Stimulated activated naive CD4-positive, alpha-beta T cell treated with Interleukin-2 at 50 U/mL for 16 hours (primary cell): ENCODE data around the gene DNAH2.

Source experiments
- DNase-seq: peaks from one replicate; lab custom pipeline; 2025; lab: John Stamatoyannopoulos, UW

DNAH2 gene

DNA sequence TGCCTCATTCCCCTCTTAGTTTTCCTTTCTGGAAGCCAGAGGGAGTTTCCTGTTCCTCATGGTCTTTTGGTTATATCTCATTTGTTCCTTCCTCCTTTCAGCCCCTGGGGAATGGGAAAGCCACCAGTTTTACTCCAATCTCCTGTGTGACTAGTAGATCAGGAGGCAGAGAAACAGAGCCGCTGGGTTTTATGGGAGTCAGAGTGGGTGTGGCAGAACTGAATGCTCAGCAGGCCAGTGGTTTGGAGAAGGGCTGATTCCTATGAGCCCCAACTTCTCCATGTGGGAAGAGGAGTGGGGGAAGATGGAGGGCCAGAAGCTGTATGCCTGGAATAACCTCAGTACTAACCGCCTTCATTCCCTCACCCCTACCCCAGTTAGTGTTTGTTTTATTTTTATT lies 4.1 kb downstream of the DNAH2 start:
- DNase-seq: no peak

DNA sequence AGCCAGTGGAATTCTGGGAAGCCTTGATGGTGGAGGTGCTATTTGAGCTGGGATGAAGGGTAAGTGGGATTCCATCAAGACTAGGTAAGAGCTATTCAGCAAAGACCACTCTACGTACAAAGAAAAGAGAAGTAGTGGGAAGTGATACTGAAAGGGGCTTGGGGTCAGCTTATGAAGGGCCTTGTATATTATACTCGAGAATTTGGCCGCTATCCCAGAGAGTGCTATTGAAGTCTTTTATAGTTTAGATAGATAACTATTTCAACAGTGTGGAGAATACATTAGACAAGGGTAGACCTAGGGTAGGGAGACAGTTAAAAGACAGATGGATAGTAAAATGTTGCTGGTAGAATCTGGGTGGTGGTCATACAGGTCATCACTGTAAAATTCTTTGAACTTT lies 10.3 kb downstream of the DNAH2 start:
- no peak for DNase-seq

DNA sequence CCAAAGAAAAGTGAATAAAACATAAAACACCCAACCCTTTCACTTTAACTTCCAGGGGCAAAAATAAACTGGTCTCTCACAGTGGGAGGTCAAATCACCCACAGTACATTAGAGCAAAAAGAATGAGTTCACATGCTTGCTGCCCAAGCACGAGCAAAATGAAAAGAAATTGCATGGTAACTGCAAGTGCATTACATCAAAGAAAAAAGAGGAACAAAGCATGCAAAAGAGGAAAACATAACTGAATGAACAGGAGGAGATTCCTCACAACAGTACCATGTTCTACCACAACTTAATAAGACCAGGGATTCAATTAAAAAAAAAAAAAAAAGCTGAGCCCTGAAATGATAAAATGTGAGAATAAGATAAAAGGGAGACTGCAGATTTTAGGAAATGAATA lies 12.3 kb downstream of the DNAH2 start:
- no peak for DNase-seq

DNA sequence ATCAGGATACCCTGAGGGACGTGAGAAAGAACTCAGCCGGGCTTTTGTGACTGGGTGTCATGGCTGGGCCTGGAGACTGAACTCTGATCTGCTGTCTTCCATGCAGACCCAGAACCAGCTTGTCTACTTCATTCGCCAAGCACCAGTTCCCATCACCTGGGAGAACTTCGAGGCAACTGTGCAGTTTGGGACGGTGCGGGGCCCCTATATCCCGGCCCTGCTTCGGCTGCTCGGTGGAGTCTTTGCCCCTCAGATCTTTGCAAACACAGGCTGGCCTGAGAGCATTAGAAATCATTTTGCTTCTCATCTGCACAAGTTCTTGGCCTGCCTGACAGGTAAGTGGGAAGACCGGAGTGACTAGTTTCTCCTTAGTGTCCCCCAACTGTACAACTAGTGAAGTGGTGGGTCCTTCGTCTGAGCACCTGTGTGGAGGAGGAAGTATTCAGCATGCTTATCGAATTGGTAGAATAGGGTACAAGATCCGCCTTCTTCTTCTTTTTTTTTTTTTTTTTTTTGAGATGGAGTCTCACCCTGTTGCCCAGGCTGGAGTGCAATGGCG lies 15.5 kb downstream of the DNAH2 start:
- DNase-seq: no peak

DNA sequence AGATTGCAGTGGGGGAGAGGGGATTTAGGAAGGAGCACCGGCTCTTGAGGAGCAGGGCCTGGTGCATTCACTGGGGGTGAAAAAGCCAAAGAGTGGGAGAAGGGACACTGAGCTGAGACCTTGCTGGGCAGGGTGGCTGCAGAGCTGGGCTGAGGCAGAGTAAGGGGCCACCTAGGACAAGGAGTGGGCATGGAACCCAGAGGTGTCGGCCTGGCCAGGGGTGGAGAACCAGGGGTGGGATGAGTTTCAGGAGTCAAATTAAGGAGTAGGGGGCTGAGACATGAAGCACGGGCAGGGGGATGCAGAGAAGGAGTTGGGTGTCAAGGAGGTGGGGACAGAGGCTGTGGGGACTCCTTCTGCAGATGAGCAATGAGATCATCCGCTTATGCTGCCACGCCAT lies 20.1 kb downstream of the DNAH2 start:
- no peak for DNase-seq

DNA sequence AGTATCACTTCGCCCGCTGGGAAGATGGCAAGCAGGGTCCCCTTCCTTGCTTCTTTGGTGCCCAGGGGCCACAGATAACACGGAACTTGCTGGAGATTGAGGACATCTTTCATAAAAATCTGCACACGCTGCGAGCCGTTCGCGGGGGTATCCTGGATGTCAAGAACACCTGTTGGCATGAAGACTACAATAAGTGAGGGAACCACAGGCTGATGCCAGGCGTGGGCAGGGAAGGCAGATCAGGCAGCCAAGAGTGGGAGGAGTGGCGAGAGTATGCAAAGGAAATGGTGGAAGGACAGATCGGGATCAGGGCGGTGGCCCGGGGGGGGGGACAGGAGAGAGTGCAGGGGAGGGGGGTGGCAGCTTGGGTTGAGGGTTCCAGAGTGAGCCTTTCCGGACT lies 22.2 kb downstream of the DNAH2 start:
- DNase-seq: no peak

DNA sequence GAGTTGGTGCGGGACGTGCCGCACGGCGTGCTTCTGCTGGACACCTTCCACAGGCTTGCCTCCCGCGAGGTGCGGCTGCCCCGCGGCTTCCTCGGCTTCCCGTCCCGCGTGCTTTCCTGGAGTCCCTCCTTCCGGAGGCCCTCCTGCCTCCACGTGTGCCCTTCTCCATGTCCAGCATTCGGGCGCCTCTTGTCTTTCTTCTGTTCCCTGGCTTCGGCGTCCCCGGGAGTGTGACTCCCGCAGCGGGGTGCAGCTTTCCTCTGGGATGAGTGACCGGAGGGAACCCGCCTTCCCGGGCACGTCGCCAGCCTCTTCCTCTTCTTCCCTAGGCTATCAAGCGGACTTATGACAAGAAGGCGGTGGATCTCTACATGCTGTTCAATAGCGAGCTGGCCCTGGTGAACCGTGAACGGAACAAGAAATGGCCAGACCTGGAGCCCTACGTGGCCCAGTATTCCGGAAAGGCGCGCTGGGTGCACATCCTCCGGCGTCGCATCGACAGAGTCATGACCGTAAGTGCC lies 23.0 kb downstream of the DNAH2 start:
- no peak for DNase-seq

DNA sequence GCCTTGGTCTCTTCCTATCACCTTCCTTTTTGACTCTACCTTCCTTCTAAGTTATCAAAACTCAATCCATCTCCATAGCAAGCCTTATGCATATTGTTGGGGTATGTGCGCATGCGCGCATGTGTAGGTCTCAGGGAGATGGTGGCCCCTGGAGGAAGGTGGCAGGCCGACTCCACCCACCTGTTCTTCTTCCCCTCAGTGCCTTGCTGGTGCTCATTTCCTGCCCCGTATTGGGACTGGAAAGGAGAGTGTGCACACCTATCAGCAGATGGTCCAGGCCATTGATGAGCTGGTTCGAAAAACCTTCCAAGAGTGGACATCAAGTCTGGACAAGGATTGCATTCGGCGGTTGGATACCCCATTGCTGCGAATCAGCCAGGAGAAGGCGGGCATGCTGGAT lies 25.2 kb downstream of the DNAH2 start:
- DNase-seq: no peak

DNA sequence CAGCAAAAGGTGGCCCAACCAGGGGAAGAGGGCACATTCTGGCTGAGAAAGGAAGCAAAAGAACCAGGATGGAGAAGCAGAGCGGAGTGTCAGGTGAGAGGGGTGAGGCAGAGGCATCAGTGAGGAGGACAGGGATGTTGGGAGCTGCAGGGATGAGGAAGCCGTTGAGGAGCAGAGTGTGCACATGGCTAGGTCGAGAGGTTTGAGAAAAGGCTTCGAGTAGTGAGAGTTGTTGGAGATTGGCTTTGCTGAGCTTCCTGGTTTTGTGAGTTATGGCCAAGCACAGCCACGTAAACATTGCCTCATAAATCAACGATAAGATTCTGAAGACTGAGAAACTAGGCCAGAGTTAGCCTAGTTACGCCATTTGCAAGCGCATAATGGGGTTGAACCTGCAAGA lies 26.9 kb downstream of the DNAH2 start:
- DNase-seq: no peak

DNA sequence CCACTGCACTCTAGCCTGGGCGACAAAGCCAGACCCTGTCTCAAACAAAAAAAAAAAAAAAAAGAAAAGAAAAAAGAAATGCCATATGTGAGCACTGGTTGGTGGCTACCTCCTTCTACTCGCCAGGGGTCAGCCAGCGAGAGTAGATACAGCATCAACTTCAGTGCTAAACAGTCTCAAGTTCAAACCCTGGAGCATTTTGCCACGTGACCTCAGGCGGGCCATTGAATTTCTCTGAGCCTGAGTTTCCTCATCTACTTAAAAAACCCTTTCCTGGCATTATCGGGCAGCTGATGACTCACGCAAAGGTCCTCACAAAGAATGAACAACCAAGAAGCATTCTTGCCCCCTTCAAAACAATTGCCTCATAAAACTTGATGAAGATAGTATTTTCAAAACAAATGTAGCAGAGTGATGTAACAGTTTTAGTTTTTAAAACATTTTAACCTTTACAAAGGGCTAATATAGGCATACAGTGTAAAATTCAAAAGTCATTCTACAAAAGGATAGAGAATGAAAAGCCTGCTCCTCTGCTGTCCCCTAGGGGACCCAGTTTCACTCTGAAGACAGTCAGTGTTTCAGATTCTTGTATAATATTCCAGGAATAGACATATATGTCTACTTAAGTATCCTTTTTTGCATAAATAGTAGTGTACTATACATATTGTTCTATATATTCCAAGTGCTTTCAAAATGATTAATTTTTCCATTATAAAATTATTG lies 28.4 kb downstream of the DNAH2 start:
- no peak for DNase-seq

DNA sequence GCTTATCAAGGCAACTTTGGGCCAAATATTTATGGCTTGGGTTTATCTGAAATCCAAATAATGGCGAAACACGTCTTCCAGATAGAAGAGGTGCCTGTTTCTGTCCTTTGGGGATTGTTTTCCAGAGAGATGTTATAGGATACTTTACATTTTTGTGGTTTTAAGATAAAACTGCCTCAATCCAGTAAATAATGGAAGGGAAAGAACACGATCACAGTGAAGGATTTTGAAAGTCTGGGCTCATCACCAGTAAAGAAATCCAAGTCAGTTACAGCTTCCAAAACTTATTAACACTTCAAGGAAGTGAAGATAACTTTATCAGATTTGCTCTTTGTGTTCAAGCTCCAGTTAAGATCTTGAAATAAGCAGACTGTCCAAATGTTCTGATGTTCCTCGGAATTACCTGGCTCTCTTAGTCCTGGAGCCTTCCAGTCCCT lies 30.1 kb downstream of the DNAH2 start:
- DNase-seq: no peak

DNA sequence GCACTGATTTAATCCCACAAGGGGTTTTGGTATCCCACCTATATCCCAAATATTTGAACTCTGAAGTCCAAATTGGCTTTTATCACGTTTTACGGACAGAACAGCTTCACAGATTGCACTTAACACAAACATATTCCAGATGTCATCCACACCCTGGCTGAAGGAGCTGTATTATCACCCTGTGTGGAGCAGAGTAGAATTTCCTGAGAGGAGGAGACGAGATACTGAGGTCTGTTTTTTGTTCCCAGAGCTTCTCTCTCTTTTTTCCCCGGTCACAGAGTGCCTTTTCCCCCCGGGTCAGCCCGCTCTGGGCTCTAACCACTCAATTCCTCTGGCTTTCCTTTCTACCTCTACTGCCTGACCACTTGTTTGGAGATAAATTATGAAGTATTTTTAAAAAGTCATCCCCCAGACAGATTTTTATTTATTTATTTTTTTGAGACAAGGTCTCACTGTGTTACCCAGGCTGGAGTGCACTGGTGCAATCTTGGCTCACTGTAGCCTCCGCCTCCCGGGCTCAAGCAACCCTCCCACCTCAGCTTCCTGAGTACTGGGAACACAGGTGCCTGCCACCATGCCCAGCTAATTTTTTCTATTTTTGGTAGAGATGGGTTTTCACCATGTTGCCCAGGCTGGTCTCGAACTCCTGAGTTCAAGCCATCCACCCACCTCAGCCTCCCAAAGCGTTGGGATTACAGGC lies 30.7 kb downstream of the DNAH2 start:
- DNase-seq: no peak

DNA sequence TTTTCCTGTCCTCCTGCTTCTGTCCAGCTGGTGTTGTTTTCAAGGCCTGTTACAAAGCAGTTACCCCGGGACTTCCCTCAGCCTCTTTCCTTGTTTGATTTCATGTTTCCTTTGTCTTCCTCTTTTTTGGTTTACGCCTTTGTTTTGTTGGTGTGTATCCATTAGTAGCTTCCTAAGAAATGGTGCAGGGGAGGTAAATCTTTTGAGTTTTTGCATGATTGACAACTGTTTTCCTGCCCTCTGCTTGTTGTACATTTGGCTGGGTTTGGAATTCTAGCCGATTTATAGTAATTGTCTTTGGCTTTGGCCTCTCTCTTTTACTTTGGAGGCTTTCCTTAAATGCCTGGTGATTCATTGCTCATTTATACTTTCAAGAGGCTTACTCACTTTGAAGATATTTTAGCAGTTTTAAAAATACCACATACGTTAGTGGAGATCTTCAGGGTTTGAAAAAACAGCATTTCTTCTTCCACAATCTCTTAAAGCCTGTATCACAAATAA lies 32.8 kb downstream of the DNAH2 start:
- no peak for DNase-seq

DNA sequence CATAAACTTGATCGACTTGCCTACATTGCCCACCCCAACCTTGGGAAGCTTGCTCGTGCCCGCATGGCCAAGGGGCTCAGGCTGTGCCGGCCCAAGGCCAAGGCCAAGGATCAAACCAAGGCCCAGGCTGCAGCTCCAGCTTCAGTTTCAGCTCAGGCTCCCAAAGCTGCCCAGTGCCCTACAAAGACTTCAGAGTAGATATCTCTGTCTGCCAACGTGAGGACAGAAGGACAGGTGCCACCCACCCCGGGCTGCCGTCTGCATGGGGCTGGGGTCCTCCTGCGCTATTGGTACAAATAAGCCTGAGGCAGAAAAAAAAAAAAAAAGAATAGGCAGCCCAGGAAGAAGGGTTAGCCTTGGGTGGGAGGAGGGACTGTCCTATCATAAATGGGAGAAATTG lies 37.1 kb downstream of the DNAH2 start:
- DNase-seq: no peak

DNA sequence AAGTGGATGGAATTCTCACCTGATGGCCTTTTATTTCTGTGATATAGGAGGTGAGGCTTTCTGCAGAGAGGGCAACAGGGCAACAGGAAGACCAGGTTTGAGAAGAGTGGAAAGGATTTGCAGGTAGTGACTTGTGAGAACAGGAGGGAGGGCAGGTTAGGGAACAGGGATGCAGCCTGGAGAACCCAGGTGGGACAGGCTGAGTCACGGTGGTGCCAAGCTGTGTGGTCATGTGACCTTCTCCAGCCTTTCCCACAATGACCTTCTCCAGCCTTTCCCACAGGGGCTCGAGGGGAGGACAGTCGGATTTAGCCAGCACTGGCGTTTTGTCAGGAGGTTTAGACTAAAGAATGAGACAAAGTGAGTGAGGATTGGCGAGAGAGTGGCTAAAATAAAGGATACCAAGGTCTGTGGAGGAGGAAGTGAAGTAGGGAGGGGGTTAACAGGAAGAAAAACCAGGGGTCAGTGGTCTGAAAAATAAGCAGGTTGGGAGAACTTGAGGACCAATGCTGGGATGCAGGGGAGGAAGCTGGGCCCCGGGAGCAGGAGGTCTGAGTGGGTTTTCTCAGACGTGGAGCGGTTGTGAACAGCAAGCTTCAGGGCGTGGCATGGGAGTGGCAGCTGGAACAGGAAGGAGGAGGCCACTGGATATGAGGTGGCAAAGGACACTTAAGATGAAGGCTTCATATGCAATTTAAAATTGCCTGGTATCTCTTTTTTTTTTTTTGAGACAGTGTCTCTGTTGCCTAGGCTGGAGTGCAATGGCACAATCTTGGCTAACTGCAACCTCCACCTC lies 37.7 kb downstream of the DNAH2 start:
- DNase-seq: no peak

DNA sequence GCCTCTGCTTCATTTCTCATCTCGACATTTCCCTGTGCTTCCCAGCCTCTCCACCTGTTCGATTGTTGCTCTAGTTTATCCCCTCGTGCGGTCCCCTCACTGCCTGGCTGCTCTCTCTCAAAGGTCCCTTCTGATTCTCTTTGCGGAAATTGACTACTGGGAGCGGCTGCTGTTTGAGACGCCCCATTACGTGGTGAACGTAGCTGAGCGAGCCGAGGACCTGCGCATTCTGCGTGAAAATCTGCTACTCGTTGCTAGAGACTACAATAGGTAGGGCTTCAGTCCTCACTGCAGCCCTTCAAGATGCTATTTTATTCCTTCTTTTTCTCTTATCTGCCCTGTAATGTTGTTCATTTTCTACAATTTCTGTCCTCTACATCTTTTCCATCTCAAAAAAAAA lies 39.4 kb downstream of the DNAH2 start:
- DNase-seq: no peak

DNA sequence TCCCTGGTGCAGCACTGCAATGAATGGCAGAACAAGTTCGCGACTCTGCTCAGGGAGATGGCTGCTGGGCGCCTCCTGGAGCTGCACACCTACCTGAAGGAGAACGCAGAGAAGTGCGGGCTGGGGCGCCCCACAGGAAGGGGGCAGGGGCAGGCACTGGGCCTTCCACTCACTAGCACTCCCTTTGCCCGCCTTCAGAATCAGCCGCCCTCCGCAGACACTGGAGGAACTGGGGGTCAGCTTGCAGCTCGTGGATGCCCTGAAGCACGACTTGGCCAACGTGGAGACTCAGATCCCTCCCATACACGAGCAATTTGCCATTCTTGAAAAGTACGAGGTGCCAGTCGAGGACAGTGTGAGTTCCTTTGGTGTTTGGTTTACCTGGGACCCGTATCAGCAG lies 46.4 kb downstream of the DNAH2 start:
- no peak for DNase-seq

DNA sequence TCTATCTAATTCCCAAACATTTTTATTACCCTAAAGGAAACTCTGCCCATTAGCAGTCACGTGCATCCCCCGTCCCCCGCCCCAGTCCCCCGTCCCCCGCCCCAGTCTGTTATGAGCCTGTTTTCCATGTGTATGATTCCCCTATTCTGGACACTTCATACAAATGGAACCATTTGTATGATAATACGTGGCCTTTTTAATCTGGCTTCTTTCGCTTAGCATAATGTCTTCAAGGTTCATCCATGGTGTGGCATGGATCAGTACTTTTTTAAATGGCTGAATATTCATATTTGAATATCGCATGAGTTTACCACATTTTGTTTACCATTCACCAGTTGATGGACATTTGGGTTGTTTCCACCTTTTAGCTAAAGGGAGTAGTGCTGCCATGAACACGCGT lies 49.5 kb downstream of the DNAH2 start:
- DNase-seq: no peak

DNA sequence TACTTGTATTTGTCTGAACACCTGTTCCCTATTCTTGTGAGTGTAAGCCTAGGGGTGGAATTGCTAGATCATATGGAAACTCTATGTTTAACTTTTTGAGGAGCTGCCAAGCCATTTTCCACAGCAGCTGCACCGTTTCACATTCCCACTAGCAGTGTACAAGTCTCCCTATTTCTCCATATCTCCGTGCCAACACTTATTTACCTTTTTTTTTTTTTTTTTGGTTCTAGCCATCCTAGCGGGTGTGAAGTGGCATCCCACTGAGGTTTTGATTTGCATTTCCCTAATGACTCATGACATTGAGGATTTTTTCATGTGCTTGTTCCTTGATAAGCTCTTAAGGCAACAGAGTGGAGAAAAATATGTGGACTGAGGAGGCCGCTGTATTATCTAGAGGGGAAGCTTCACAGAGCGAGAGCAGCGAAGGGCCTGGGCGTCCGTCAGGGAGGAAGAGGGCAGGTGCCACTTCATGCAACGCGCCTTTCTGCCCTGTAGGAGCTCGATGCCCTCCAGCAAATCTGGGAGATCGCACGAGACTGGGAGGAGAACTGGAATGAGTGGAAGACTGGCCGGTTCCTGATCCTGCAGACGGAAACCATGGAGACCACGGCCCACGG lies 50.0 kb downstream of the DNAH2 start:
- DNase-seq: no peak

DNA sequence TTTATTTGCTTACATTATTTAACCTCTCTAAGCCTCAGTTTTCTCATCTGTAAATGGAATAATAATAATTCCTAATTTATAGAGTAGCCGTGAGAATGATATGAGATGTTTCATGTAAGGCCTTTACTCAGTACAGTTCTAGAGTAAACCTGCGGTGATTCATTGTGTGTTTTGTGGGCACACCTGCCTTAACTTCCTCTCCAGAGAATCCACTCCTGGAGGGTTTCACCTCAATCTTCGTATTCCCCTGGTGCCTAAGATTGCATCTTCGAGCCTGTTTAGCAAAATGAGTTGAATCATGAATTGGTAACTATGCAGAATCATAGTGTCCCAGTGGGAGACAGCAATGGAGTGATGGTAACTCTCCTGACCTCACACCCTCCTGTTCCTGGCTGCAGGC lies 52.3 kb downstream of the DNAH2 start:
- no peak for DNase-seq

DNA sequence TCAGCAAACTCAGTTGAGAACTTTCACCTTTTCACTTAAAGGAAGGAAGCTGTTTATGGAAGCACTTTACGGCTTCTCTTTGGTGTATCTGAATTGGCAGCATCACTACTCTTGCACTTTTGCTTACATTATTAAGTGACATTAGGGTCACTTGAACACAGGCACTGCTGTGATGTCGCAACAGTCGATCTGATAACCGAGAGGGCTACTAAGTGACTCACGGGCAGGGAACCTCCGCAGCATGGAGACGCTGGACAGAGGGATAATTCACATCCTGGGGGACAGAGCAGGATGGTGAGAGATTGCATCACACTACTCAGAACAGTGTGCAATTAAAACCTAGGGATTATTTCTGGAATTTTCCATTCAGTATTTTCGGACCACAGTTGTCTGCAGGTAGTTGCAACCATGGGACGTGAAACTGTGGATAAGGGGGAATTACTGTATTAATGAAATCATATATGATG lies 56.5 kb downstream of the DNAH2 start:
- DNase-seq: no peak

DNA sequence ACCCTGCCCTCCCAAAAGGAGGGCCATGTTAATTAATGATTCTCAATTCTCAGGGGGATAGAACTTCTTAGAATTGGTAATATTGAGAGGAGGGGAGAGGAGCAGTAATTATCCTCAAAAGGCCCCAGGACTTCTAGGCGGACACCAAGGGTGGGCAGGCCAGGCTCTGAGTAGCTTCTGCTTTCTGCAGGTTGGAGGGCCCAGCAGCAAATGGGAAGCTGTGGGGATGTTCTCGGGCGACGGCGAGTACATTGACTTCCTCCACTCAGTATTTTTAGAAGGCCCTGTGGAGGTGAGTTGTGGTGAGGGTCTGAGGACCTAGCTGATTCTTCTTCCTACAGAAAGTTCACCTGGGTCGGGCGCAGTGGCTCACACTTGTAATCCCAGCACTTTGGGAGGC lies 57.5 kb downstream of the DNAH2 start:
- DNase-seq: no peak
